Glutamatergic neuron (in vitro differentiated cells): ENCODE data around the gene THAP7. TPM values are rescaled to one million over a fixed set of nuclear protein-coding genes. Genes with fewer than 3 reads are reported as not detected.

Experiments used
- DNase-seq: peaks from one replicate; pipeline ENCODE4 v3.0.0; 2022
- H3K27ac Mint-ChIP-seq: one replicate; pipeline ENCODE4 v1.8.0; 2020; ENCODE audit warnings: mild to moderate bottlenecking, mixed read lengths, inconsistent platforms; ENCODE audit not compliant: unreplicated experiment
- H3K27me3 Mint-ChIP-seq: one replicate; pipeline ENCODE4 v1.8.0; 2020; ENCODE audit warnings: mild to moderate bottlenecking, moderate library complexity, mixed read lengths, inconsistent platforms; ENCODE audit not compliant: unreplicated experiment
- H3K36me3 Mint-ChIP-seq: one replicate; pipeline ENCODE4 v1.8.0; 2020; ENCODE audit warnings: mild to moderate bottlenecking, mixed read lengths, inconsistent platforms; ENCODE audit not compliant: unreplicated experiment
- H3K4me1 Mint-ChIP-seq: one replicate; pipeline ENCODE4 v1.8.0; 2020; ENCODE audit warnings: mild to moderate bottlenecking, low read depth, mixed read lengths, inconsistent platforms; ENCODE audit not compliant: unreplicated experiment
- H3K4me3 Mint-ChIP-seq: one replicate; pipeline ENCODE4 v1.8.0; 2020; ENCODE audit warnings: mild to moderate bottlenecking, mixed read lengths, inconsistent platforms; ENCODE audit not compliant: unreplicated experiment
- H3K9me3 Mint-ChIP-seq: one replicate; pipeline ENCODE4 v1.8.0; 2020; ENCODE audit warnings: mild to moderate bottlenecking, moderate library complexity, mixed read lengths, inconsistent platforms; ENCODE audit not compliant: unreplicated experiment
- total RNA-seq: library from RNA; stranded (reverse); fragmentation: NEBNext Ultra II Directional; extraction: Animal tissue kit (Norgen Biotek cat#: 25700); gene quantifications from one replicate; pipeline ENCODE4 v1.2.1, GENCODE V29; 2021; ENCODE audit not compliant: unreplicated experiment
- TF ChIP-seq, protein P1 (sequence below): fragments of 200-600 bp; sonication (generic); IDR thresholded peaks from one replicate; pipeline ENCODE4 v1.5.0; 2021; ENCODE audit not compliant: partially characterized antibody, unreplicated experiment

THAP7 gene
- total RNA-seq, 1 donor from 2014 or later: 17.8 TPM

DNA sequence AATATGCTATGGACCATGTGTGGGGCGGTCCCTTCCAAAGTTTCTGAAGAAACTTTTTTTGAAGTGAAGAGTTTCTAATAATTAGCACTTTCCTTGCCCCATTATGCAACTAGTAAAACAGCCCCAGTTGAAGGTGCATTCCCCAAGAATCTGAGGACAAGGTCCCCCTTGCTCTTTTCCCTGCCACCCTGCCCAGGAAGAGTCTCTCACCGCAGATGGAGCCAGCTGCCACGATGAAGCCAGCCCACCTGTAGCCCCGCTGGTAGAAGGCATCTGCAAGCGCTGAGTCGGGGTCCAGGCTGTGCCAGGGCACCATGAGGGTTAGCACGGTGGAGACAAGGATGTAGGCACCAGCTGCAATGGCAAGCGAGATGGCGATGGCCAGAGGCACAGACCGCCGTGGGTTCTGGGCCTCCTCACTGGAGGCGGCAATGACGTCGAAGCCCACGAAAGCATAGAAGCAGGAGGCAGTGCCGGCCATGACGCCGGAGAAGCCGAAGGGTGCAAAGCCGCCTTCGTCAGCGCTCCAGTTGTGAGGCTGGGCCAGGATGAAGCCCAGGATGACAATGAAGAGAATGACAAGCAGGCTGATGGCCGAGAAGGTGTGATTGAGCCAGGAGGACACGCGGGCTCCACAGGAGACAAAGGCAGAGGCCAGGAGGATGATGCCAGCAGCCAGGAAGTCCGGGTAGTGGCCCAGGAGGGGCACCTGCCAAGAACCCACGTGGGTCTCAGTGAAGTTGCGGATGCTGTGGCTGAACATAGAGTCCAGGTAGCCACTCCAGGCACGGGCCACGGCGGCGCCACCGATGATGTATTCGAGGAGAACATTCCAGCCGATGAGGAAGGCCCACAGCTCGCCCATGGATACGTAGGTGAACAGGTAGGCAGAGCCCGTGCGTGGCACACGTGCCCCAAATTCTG, 29.0 kb upstream of the THAP7 start:
- no peaks in the 10 kb centered on the region for H3K36me3 Mint-ChIP-seq
- TF ChIP-seq, protein P1, sequence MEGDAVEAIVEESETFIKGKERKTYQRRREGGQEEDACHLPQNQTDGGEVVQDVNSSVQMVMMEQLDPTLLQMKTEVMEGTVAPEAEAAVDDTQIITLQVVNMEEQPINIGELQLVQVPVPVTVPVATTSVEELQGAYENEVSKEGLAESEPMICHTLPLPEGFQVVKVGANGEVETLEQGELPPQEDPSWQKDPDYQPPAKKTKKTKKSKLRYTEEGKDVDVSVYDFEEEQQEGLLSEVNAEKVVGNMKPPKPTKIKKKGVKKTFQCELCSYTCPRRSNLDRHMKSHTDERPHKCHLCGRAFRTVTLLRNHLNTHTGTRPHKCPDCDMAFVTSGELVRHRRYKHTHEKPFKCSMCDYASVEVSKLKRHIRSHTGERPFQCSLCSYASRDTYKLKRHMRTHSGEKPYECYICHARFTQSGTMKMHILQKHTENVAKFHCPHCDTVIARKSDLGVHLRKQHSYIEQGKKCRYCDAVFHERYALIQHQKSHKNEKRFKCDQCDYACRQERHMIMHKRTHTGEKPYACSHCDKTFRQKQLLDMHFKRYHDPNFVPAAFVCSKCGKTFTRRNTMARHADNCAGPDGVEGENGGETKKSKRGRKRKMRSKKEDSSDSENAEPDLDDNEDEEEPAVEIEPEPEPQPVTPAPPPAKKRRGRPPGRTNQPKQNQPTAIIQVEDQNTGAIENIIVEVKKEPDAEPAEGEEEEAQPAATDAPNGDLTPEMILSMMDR: no peak
- H3K4me3 Mint-ChIP-seq: peak overlapping the region; percentile 57
- peaks cover 11% of the 10 kb centered on the region for H3K4me1 Mint-ChIP-seq
- no peak for DNase-seq
- peaks cover 12% of the 10 kb centered on the region for H3K27me3 Mint-ChIP-seq
- no peak overlapping the region for H3K27ac Mint-ChIP-seq
- peaks cover 12% of the 10 kb centered on the region for H3K9me3 Mint-ChIP-seq

DNA sequence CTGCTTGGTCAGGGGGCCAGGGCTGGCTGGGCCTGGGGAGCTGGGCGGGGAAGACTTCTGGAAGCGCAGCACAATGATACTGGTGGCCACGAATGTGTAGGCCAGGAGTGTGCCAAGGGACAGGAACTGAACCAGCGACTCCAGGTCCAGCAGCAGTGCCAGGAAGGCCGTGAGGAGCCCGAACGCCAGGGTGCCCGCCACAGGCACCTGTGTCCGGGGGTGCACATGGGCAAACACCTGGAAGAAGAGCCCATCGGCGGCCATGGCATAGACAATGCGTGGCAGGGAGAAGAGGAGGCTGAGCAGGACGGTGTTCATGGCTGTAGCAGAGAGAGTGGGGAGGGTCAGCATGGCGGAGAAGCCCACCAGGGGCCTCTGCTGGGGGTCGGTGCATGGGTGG, 28.1 kb upstream of the THAP7 start:
- H3K4me1 Mint-ChIP-seq: peaks cover 11% of the 10 kb centered on the region
- H3K27ac Mint-ChIP-seq: no peak overlapping the region
- no peak for DNase-seq
- peaks cover 14% of the 10 kb centered on the region for H3K27me3 Mint-ChIP-seq
- H3K9me3 Mint-ChIP-seq: peaks cover 12% of the 10 kb centered on the region
- TF ChIP-seq, protein P1: no peak
- H3K36me3 Mint-ChIP-seq: no peaks in the 10 kb centered on the region
- no peak overlapping the region for H3K4me3 Mint-ChIP-seq

DNA sequence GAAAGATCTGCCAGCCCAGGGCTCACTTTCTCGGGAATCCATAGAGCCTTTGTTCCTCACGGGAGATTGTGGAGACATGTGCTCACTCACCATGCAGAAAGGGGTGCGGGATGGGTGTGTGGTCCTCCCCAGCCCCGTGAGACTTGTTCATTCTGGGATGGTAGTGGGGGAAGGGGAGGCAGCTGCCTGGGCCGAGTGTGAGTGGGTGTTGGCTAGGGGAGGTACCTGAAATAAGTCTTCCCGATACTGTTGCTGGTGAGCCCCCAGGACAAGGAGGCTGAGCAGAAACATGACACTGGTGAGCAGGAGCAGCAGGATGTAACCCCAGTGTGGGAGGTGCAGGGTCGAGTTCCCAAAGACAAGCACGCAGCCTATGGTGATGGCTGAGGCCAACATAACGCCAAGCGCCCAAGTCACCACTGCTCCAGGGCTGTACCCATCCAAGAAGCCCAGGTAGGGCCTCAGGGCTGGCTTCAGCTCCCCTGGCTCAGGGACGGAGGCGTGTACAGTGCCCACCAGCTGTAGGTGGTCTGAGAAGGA, 27.6 kb upstream of the THAP7 start:
- H3K27me3 Mint-ChIP-seq: peaks cover 13% of the 10 kb centered on the region
- H3K9me3 Mint-ChIP-seq: peaks cover 12% of the 10 kb centered on the region

DNA sequence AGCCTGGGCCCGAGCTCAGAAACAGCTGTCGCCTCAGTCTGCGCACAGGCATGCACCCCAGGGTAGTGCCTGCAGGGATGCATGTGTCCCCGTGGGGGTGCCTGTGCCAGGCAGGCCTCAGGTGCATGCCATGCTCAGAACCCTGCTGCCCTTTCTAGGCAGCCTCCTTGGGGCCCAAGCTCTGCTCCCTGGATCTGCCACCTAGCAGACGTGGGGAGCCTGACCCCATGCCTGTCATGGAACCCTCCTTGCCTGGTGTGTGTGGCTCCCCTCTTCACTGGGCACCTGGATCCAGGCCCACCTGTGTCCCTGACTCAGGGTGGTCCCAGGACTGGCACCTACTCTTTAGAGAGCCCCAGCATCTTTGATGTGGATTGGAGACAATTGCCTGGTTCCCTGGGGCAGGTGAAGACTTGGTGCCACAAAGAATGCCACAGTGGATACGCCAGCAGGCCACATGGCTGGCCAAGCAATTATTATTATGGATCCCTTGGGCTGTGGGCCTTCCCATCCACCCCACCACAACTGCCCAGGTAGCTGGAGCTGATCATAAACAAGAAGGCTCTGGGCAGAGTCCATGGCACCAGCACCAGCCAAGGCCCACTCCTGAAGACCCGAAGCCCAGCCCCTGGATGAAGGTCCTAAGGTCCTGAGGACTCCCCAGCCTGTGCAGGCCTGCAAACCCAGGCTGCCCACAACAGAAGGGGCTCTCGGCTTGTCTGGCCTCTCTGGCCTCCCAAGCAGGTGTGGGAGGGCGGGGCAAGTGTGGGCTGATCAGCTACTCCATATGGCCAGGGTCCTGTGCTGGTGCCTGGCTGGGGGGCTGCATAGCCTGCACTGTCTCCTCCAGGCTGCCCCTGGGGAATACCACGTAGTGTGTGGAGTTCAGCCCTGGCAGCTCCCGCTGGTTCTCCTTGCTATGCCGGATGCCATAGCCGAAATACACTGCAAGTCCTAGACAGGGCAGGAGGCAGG, 26.6 kb upstream of the THAP7 start:
- peaks cover 12% of the 10 kb centered on the region for H3K9me3 Mint-ChIP-seq

More for the DNA sequence above, 27.6 kb upstream of the THAP7 start:
- Mint-ChIP-seq H3K4me1 (peaks cover 11% of the 10 kb centered on the region), H3K27ac (peak overlapping the region; percentile 55), H3K4me3 (peak overlapping the region; percentile 20), H3K36me3 (no peaks in the 10 kb centered on the region)
- DNase-seq: no peak
- TF ChIP-seq, protein P1: no peak

More for the DNA sequence above, 26.6 kb upstream of the THAP7 start:
- TF ChIP-seq, protein P1: no peak
- Mint-ChIP-seq H3K27ac (peak overlapping the region; percentile 55), H3K4me1 (peaks cover 11% of the 10 kb centered on the region), H3K27me3 (peaks cover 11% of the 10 kb centered on the region), H3K4me3 (no peak overlapping the region), H3K36me3 (no peaks in the 10 kb centered on the region)
- no peak for DNase-seq
